ENCODE data around the gene ASXL2. TPM values are rescaled to one million over a fixed set of nuclear protein-coding genes. Genes with fewer than 3 reads are reported as not detected.

Gene ASXL2
- total and polyA plus RNA-seq, 2 of the 13 experiments (the other 11 are each of a cell fraction or from before 2014, with no cell fraction given) = 12.1 to 19.2 TPM

- DNase-seq (ENCODE audit: low spot score) = peak; percentile 24
- no TSS peak for BruUV-seq (replicated peaks)
- Histone ChIP-seq H3K9ac (ENCODE audit: insufficient read depth, low read depth, low read length) (no peak overlapping the region), H4K20me1 (ENCODE audit: insufficient read depth, low read length) (peaks cover 8% of the 10 kb centered on the region), H3K27ac (ENCODE audit: extremely low read length, insufficient read depth, low read length) (peak overlapping the region; percentile 59), H2AFZ (ENCODE audit: low read length) (no peak overlapping the region), H3K4me2 (ENCODE audit: low read depth, low read length) (peak overlapping the region; percentile 42), H3K4me3 (replicated peaks in 1 of 3; ENCODE audit: insufficient read depth in 1 of 3, low read depth in 2 of 3, low read length in 3 of 3) (no peak overlapping the region), H3K27me3 (ENCODE audit: control insufficient read depth in 1 of 2, insufficient read depth in 2 of 2, low read length in 2 of 2) (no peaks in the 10 kb centered on the region), H3K9me3 (ENCODE audit: low read length) (no peaks in the 10 kb centered on the region), H3K79me2 (ENCODE audit: insufficient read depth, low read length) (peaks cover 35% of the 10 kb centered on the region), H3K4me1 (ENCODE audit: insufficient read depth, low read length) (peaks cover 37% of the 10 kb centered on the region), H3K36me3 (replicated peaks in 1 of 2; ENCODE audit: control insufficient read depth in 1 of 2, insufficient read depth in 2 of 2, low read length in 2 of 2) (peaks cover 6 to 16% of the 10 kb centered on the region in 2 experiments; a peak in 3 of 5 replicates)
- ChIA-PET CTCF (ENCODE audit: low intra/inter-chr PET ratio, low total read pairs) (no interaction called here), POLR2A (interaction anchor here (2.4 kb wide), 1 partner anchor 20 kb away, joined by 7 read pairs; no protein-coding TSS in a partner anchor)
- WGBS (ENCODE audit: low lambda C conversion rate) = 53% methylated on average over 2 of the region's 2 CpGs
- in situ Hi-C loops (cut with HindIII; ENCODE audit: extremely low pct_ligation_motif_present, low pct_unique_long_range_greater_than_20kb) (no loop called here), intact Hi-C loops (cut with micrococcal nuclease; ENCODE audit: unreplicated experiment) (no loop called here)
- ATAC-seq = peak; percentile 90
- no peak for FAIRE-seq
- TF ChIP-seq TCF12 (IDR thresholded peaks at IDR 0.05) = no peak
- no peak for TF ChIP-seq TCF12 (CRISPR knock-in tag; IDR thresholded peaks at IDR 0.05)
- no peak for TF ChIP-seq NFE2L1 (CRISPR knock-in tag; IDR thresholded peaks at IDR 0.05; ENCODE audit: borderline replicate concordance)
- TF ChIP-seq ZSCAN21 (CRISPR knock-in tag; IDR thresholded peaks at IDR 0.05; ENCODE audit: borderline replicate concordance) = no peak
- TF ChIP-seq NFYB (CRISPR knock-in tag; IDR thresholded peaks at IDR 0.05) = no peak
- no peak for TF ChIP-seq ZBTB1 (CRISPR knock-in tag; IDR thresholded peaks at IDR 0.05; ENCODE audit: borderline replicate concordance)
- no peak for TF ChIP-seq MYC (CRISPR knock-in tag; IDR thresholded peaks at IDR 0.05; ENCODE audit: borderline replicate concordance)
- no peak for TF ChIP-seq SOX6 (IDR thresholded peaks at IDR 0.05)
- no peak for TF ChIP-seq SOX6 (CRISPR knock-in tag; IDR thresholded peaks at IDR 0.05)
- TF ChIP-seq CCDC6 (CRISPR knock-in tag; IDR thresholded peaks at IDR 0.05) = no peak
- no peak for TF ChIP-seq KDM6A (CRISPR knock-in tag; IDR thresholded peaks at IDR 0.05; ENCODE audit: low read depth)
- no peak for TF ChIP-seq NFE2L2 (IDR thresholded peaks at IDR 0.05; ENCODE audit: low read length)
- TF ChIP-seq HDAC6 (IDR thresholded peaks at IDR 0.05; ENCODE audit: low read depth, low read length) = no peak
- TF ChIP-seq POLR2AphosphoS2 (IDR thresholded peaks at IDR 0.05; ENCODE audit: low read depth, low read length) = no peak
- TF ChIP-seq ZSCAN12 (CRISPR knock-in tag; IDR thresholded peaks at IDR 0.05) = no peak
- TF ChIP-seq UBTF (CRISPR knock-in tag; IDR thresholded peaks at IDR 0.05) = no peak
- 0 out of 2 replicates have a peak, but pooled peaks have one; percentile 13 for TF ChIP-seq SOX5 (CRISPR knock-in tag; IDR thresholded peaks at IDR 0.05; ENCODE audit: borderline replicate concordance)
- peak; percentile 26; the same call in 1 of the 2 replicates for TF ChIP-seq RARA (CRISPR knock-in tag; IDR thresholded peaks at IDR 0.05)
- peak; percentile 47; the same call in 1 of the 2 replicates for TF ChIP-seq NR2F6 (IDR thresholded peaks at IDR 0.05)
- TF ChIP-seq NR2F6 (CRISPR knock-in tag; IDR thresholded peaks at IDR 0.05) = peak; percentile 24; the same call in 1 of the 2 replicates
- TF ChIP-seq TFDP2 (CRISPR knock-in tag; IDR thresholded peaks at IDR 0.05) = no peak
- 0 out of 4 replicates have a peak, but pooled peaks of 1 of the 2 experiments have one; percentile 8 for TF ChIP-seq EP300 (IDR thresholded peaks at IDR 0.05; ENCODE audit: low read depth in 2 of 2, low read length in 2 of 2)
- no peak for TF ChIP-seq EP300 (CRISPR knock-in tag; IDR thresholded peaks at IDR 0.05; ENCODE audit: borderline replicate concordance)
- TF ChIP-seq RFX1 (IDR thresholded peaks at IDR 0.05) = no peak
- no peak for TF ChIP-seq ZNF496 (CRISPR knock-in tag; IDR thresholded peaks at IDR 0.05; ENCODE audit: insufficient replicate concordance)
Observed at GRCh38 chr2:25829828-25830227, 48.5 kb downstream of the ASXL2 start.
